OCI-M1 (cell line): Measurements from ENCODE around the gene TAS2R30.
"Not testable (repeated sequence)": the region's sequence is repeated elsewhere in the genome, so short reads cannot be mapped to it uniquely, and the experiment has no call there.

Experiments used
- DNase-seq: peaks from one replicate; lab custom pipeline; 2025; lab: John Stamatoyannopoulos, UW

TAS2R30 gene

GRCh38 chr12:11130382-11130781 lies 4.1 kb downstream of the TAS2R30 start:
- DNase-seq: no peak

GRCh38 chr12:11114130-11114529 lies 20.3 kb downstream of the TAS2R30 start:
- DNase-seq: not testable (repeated sequence)

- not testable (repeated sequence) for DNase-seq
Observed at GRCh38 chr12:11111213-11111612, 23.2 kb downstream of the TAS2R30 start.

- DNase-seq: no peak
Observed at GRCh38 chr12:11108862-11109261, 25.6 kb downstream of the TAS2R30 start.

- DNase-seq: no peak
Observed at GRCh38 chr12:11107719-11108118, 26.7 kb downstream of the TAS2R30 start.

- no peak for DNase-seq
Observed at GRCh38 chr12:11106288-11106687, 28.2 kb downstream of the TAS2R30 start.

- no peak for DNase-seq
Observed at GRCh38 chr12:11105546-11105945, 28.9 kb downstream of the TAS2R30 start.

- DNase-seq: not testable (repeated sequence)
Observed at GRCh38 chr12:11094910-11095309, 39.5 kb downstream of the TAS2R30 start.

- DNase-seq: no peak
Observed at GRCh38 chr12:11092128-11092527, 42.3 kb downstream of the TAS2R30 start, which contains the start of gene TAS2R43. TAS2R43 (minus strand) TSS chr12:11092313; CDS start chr12:11092229, 84 bp downstream.

GRCh38 chr12:11089246-11089645 lies 45.2 kb downstream of the TAS2R30 start:
- no peak for DNase-seq

GRCh38 chr12:11085419-11085818 lies 49.0 kb downstream of the TAS2R30 start:
- no peak for DNase-seq
